ENCODE data around the gene BFSP1.

The BFSP1 gene
- total RNA-seq: 0.67 to 1.5 (median 1.2) reads per million in 9 experiments

GRCh38 chr20:17530716-17531664 is at the start of gene BFSP1:
Gene BFSP1 (minus strand): TSS chr20:17531379. CDS start chr20:17531329, 50 bp downstream.
- H3K27ac Mint-ChIP-seq: peak within 1 kb of the TSS; percentile 38 to 79

GRCh38 chr20:17580895-17581294 is 49.7 kb upstream of the BFSP1 start:
- peaks cover 11% of the 10 kb centered on the region for H3K36me3 Mint-ChIP-seq (ENCODE audit: insufficient read depth)
- H3K9me3 Mint-ChIP-seq: no peaks in the 10 kb centered on the region
- H3K27ac Mint-ChIP-seq: peak overlapping the region in 1 of 2 donors; percentile 71
- DNase-seq: no peak
- peaks cover 24 to 40% of the 10 kb centered on the region in 2 donors for H3K4me1 Mint-ChIP-seq (ENCODE audit: low read depth in 2 of 2)
- peak; percentile 79 for ATAC-seq (replicated peaks)
- peak overlapping the region in 1 of 2 donors; percentile 5 for H3K4me3 Mint-ChIP-seq
- no peaks in the 10 kb centered on the region for H3K27me3 Mint-ChIP-seq

More at GRCh38 chr20:17530716-17531664, at the start of gene BFSP1:
- ATAC-seq (replicated peaks) (peak; percentile 79), DNase-seq (peak; percentile 23 to 42 (median 34))
- Mint-ChIP-seq H3K27me3 (peaks cover 0 to 16% of the 10 kb centered on the region in 2 donors), H3K4me3 (peak within 1 kb of the TSS; percentile 79 to 84), H3K9me3 (no peaks in the 10 kb centered on the region), H3K36me3 (ENCODE audit: insufficient read depth) (no peaks in the 10 kb centered on the region), H3K4me1 (ENCODE audit: low read depth in 2 of 2) (peaks cover 7 to 19% of the 10 kb centered on the region in 2 donors)

DNA sequence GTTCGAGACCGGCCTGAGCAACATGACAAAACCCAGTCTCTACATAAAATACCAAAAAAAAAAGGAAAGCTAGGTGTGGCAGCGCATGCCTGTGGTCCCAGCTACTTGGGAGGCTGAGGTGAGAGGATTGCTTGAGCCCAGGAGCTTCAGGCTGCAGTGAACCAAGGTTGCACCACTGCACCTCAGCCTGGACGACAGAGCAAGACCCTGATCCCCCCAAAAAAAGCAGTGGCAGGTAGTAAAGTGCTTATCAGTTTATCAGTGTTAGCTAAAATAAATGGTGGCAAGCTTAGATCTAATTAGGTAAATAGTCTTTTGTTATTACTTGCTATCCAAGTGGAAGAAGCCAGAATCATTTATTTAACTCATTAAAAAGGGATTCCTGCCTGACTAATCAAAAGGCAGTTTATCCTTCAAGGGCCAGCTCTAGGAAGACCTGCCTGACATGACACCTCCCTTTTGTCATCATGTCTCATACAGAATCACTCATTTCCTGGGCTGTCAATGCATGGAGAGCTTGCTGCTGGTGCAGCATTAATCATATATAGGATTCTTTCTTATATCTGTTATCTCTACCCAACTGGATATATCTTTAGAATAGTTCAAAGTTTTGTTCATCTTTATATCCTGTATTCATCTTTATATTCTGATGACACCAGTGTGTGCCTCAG is 48.3 kb upstream of the BFSP1 start:
- H3K27ac Mint-ChIP-seq: peak overlapping the region in 1 of 2 donors; percentile 14
- ATAC-seq (replicated peaks): no peak

GRCh38 chr20:17576215-17576614 is 45.0 kb upstream of the BFSP1 start:
- DNase-seq (no peak), ATAC-seq (replicated peaks) (no peak)
- H3K27me3 Mint-ChIP-seq: no peaks in the 10 kb centered on the region
- H3K27ac Mint-ChIP-seq: no peak overlapping the region
- H3K4me3 Mint-ChIP-seq: no peak overlapping the region
- no peaks in the 10 kb centered on the region for H3K9me3 Mint-ChIP-seq
- H3K4me1 Mint-ChIP-seq (ENCODE audit: low read depth in 2 of 2): peaks cover 26 to 58% of the 10 kb centered on the region in 2 donors
- peaks cover 10% of the 10 kb centered on the region for H3K36me3 Mint-ChIP-seq (ENCODE audit: insufficient read depth)

More for the DNA sequence above, 48.3 kb upstream of the BFSP1 start:
- Mint-ChIP-seq H3K36me3 (ENCODE audit: insufficient read depth) (peaks cover 12% of the 10 kb centered on the region), H3K9me3 (no peaks in the 10 kb centered on the region), H3K27me3 (no peaks in the 10 kb centered on the region), H3K4me1 (ENCODE audit: low read depth in 2 of 2) (peaks cover 24 to 39% of the 10 kb centered on the region in 2 donors), H3K4me3 (no peak overlapping the region)
- DNase-seq: no peak

GRCh38 chr20:17573463-17573862 is 42.3 kb upstream of the BFSP1 start:
- no peaks in the 10 kb centered on the region for H3K27me3 Mint-ChIP-seq
- no peaks in the 10 kb centered on the region for H3K9me3 Mint-ChIP-seq
- no peak overlapping the region for H3K27ac Mint-ChIP-seq
- ATAC-seq (replicated peaks): no peak
- H3K4me1 Mint-ChIP-seq (ENCODE audit: low read depth in 2 of 2): peaks cover 21 to 44% of the 10 kb centered on the region in 2 donors
- H3K36me3 Mint-ChIP-seq (ENCODE audit: insufficient read depth): peaks cover 22% of the 10 kb centered on the region
- DNase-seq: no peak
- no peak overlapping the region for H3K4me3 Mint-ChIP-seq

- H3K9me3 Mint-ChIP-seq: no peaks in the 10 kb centered on the region
- H3K27ac Mint-ChIP-seq: peak overlapping the region in 1 of 2 donors; percentile 95
- no peaks in the 10 kb centered on the region for H3K27me3 Mint-ChIP-seq
- ATAC-seq (replicated peaks): no peak
- H3K36me3 Mint-ChIP-seq (ENCODE audit: insufficient read depth): peaks cover 22% of the 10 kb centered on the region
- DNase-seq: no peak
- peak overlapping the region in 1 of 2 donors; percentile 31 for H3K4me3 Mint-ChIP-seq
- peaks cover 21 to 44% of the 10 kb centered on the region in 2 donors for H3K4me1 Mint-ChIP-seq (ENCODE audit: low read depth in 2 of 2)
These were observed 41.0 kb upstream of the BFSP1 start for GRCh38 chr20:17572034-17572638.

DNA sequence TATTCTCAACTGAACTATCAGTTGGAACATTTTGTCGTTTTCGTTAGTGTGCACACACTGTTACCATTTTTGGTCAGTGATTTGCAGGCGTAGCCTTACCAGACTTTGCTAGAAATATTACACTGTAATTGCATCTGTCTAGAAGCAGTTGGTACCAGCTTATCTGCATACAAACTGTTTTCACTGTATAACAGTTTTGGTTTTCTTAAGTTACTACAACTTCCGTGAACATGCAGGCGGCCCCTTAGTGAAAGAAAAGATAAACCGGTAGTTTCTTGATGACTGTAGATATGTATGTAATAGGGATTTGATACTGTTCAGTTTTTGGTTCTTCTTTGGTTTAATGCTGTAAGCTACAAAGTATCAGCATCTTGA is 40.0 kb upstream of the BFSP1 start:
- H3K4me3 Mint-ChIP-seq: peak overlapping the region; percentile 97 to 98
- no peak for DNase-seq
- no peaks in the 10 kb centered on the region for H3K27me3 Mint-ChIP-seq
- peak overlapping the region; percentile 95 to 98 for H3K27ac Mint-ChIP-seq
- no peaks in the 10 kb centered on the region for H3K9me3 Mint-ChIP-seq
- peak; percentile 7 for ATAC-seq (replicated peaks)
- peaks cover 19% of the 10 kb centered on the region for H3K36me3 Mint-ChIP-seq (ENCODE audit: insufficient read depth)
- H3K4me1 Mint-ChIP-seq (ENCODE audit: low read depth in 2 of 2): peaks cover 20 to 41% of the 10 kb centered on the region in 2 donors

- DNase-seq: peak in 1 of 3 experiments; percentile 20
- H3K4me3 Mint-ChIP-seq: peak overlapping the region; percentile 97 to 98
- peaks cover 19 to 36% of the 10 kb centered on the region in 2 donors for H3K4me1 Mint-ChIP-seq (ENCODE audit: low read depth in 2 of 2)
These were observed 39.4 kb upstream of the BFSP1 start for GRCh38 chr20:17570347-17571152.

GRCh38 chr20:17569616-17570346 is 38.6 kb upstream of the BFSP1 start, which contains the start of gene DSTN:
Gene DSTN (plus strand): TSS chr20:17570075. CDS start chr20:17570209, 134 bp downstream.
- peak; percentile 83 to 88 (median 87) for DNase-seq
- peak within 1 kb of the TSS; percentile 97 to 98 for H3K4me3 Mint-ChIP-seq
- no peaks in the 10 kb centered on the region for H3K9me3 Mint-ChIP-seq
- peaks cover 16% of the 10 kb centered on the region for H3K36me3 Mint-ChIP-seq (ENCODE audit: insufficient read depth)
- peak; percentile 89 for ATAC-seq (replicated peaks)
- H3K4me1 Mint-ChIP-seq (ENCODE audit: low read depth in 2 of 2): peaks cover 19 to 36% of the 10 kb centered on the region in 2 donors
- H3K27ac Mint-ChIP-seq: peak within 1 kb of the TSS; percentile 98 to 99
- H3K27me3 Mint-ChIP-seq: no peaks in the 10 kb centered on the region

More at GRCh38 chr20:17570347-17571152, 39.4 kb upstream of the BFSP1 start:
- Mint-ChIP-seq H3K9me3 (no peaks in the 10 kb centered on the region), H3K27ac (peak overlapping the region; percentile 98 to 99), H3K27me3 (no peaks in the 10 kb centered on the region), H3K36me3 (ENCODE audit: insufficient read depth) (peaks cover 18% of the 10 kb centered on the region)
- peak; percentile 32 for ATAC-seq (replicated peaks)

- no peaks in the 10 kb centered on the region for H3K9me3 Mint-ChIP-seq
- peaks cover 15% of the 10 kb centered on the region for H3K36me3 Mint-ChIP-seq (ENCODE audit: insufficient read depth)
- DNase-seq: no peak
- peaks cover 19 to 33% of the 10 kb centered on the region in 2 donors for H3K4me1 Mint-ChIP-seq (ENCODE audit: low read depth in 2 of 2)
- peak overlapping the region in 1 of 2 donors; percentile 99 for H3K27ac Mint-ChIP-seq
- H3K4me3 Mint-ChIP-seq: peak overlapping the region; percentile 97 to 98
- no peaks in the 10 kb centered on the region for H3K27me3 Mint-ChIP-seq
- ATAC-seq (replicated peaks): no peak
These were observed 37.9 kb upstream of the BFSP1 start for GRCh38 chr20:17568972-17569521.

DNA sequence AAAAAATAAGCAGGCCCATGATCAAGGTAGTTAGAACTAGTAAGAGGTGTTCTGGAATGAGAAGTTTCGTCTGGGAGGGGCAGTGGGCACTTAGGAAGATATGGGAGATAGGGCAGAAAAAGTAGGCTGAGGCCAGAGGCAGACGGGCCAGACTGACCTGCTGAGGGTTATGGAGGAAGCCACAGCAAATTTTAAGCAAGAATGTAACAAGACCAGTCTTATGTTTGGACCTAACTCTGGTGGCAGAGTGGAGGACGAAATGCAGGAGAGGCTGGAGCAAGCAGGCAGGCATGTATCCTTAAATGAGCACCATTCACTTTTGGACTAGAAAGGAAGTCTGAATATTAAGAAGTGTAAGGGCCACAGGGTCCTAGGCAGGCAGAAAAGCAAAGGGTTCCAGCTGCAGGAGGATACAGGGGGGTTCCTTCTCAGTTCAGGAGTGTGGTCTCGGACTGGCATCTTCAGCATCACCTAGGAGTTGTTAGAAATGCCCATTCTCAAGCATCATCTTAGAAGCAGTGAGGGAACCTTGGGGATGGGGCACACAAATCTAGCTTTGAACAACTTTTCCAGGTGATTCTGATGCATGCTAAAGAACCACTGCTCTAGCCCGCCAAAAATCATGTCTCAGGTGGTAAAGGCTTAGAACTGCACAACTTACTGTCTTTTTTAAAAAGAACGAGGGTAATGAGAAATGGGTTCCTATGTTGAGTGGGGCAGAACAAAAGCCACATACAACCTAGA is 37.0 kb upstream of the BFSP1 start:
- no peaks in the 10 kb centered on the region for H3K27me3 Mint-ChIP-seq
- peaks cover 16 to 24% of the 10 kb centered on the region in 2 donors for H3K4me1 Mint-ChIP-seq (ENCODE audit: low read depth in 2 of 2)
- H3K36me3 Mint-ChIP-seq (ENCODE audit: insufficient read depth): peaks cover 12% of the 10 kb centered on the region
- DNase-seq: no peak
- H3K4me3 Mint-ChIP-seq: peak overlapping the region; percentile 24 to 98
- ATAC-seq (replicated peaks): no peak
- H3K9me3 Mint-ChIP-seq: no peaks in the 10 kb centered on the region
- H3K27ac Mint-ChIP-seq: no peak overlapping the region

All from effector memory CD8-positive, alpha-beta T cell (primary cell).